MG63 (cell line): ENCODE measurements around the gene SPINT1. TPM values are rescaled to one million over a fixed set of nuclear protein-coding genes. Genes with fewer than 3 reads are reported as not detected.
A peak's percentile ranks its signal among the peaks of the same experiment; 100 is the strongest.
"Not testable (repeated sequence)": the region's sequence is repeated elsewhere in the genome, so short reads cannot be mapped to it uniquely, and the experiment has no call there.

Experiments
- DNase-seq: peaks from one replicate; pipeline ENCODE4 v3.0.0-alpha.2; 2020
- H3K27me3 ChIP-seq: fragments of 250-450 bp; sonication (Bioruptor Pico); 2 replicates; pipeline ENCODE4 v1.5.1; 2020; ENCODE audit warnings: mild to moderate bottlenecking, moderate library complexity
- H3K36me3 ChIP-seq: fragments of 250-450 bp; sonication (Bioruptor Pico); 2 replicates; pipeline ENCODE4 v1.5.1; 2020; ENCODE audit warnings: mild to moderate bottlenecking, moderate library complexity
- H3K4me3 ChIP-seq: fragments of 250-450 bp; sonication (Bioruptor Pico); 2 replicates; pipeline ENCODE4 v1.5.1; 2020; ENCODE audit warnings: mild to moderate bottlenecking, moderate library complexity
- H3K9me3 ChIP-seq: fragments of 250-450 bp; sonication (Bioruptor Pico); 2 replicates; pipeline ENCODE4 v1.5.1; 2020; ENCODE audit warnings: mild to moderate bottlenecking, moderate library complexity
- total RNA-seq: library from RNA; depleted of rRNA; stranded (reverse); fragments of >200 nt; shearing (Covaris generic); gene quantifications from 2 replicates; pipeline ENCODE4 v1.2.3, GENCODE V29; 2014; ENCODE audit warnings: low replicate concordance

The SPINT1 gene
- total RNA-seq, 1 experiment from 2014 or later, result not detected

- no peak overlapping the region for H3K4me3 ChIP-seq
- peak; percentile 39 for DNase-seq
- no peaks in the 10 kb centered on the region for H3K27me3 ChIP-seq
- no peaks in the 10 kb centered on the region for H3K36me3 ChIP-seq
- H3K9me3 ChIP-seq, result no peaks in the 10 kb centered on the region
Observed at GRCh38 chr15:40847223-40847961, 3.5 kb downstream of the SPINT1 start.

- no peak overlapping the region for H3K4me3 ChIP-seq
- no peaks in the 10 kb centered on the region for H3K36me3 ChIP-seq
- H3K9me3 ChIP-seq, result no peaks in the 10 kb centered on the region
- DNase-seq, result no peak
- H3K27me3 ChIP-seq, result no peaks in the 10 kb centered on the region
Observed at GRCh38 chr15:40850576-40851112, 6.8 kb downstream of the SPINT1 start.

- Histone ChIP-seq H3K9me3 (no peaks in the 10 kb centered on the region), H3K36me3 (no peaks in the 10 kb centered on the region), H3K4me3 (no peak overlapping the region), H3K27me3 (no peaks in the 10 kb centered on the region)
- DNase-seq, result no peak
Observed at GRCh38 chr15:40852529-40852928, 8.7 kb downstream of the SPINT1 start.

- no peaks in the 10 kb centered on the region for H3K36me3 ChIP-seq
- H3K27me3 ChIP-seq, result no peaks in the 10 kb centered on the region
- no peaks in the 10 kb centered on the region for H3K9me3 ChIP-seq
- H3K4me3 ChIP-seq, result no peak overlapping the region
- DNase-seq, result no peak
Observed at GRCh38 chr15:40853241-40853890, 9.5 kb downstream of the SPINT1 start.

GRCh38 chr15:40854161-40854560 lies 10.3 kb downstream of the SPINT1 start:
- Histone ChIP-seq H3K36me3 (no peaks in the 10 kb centered on the region), H3K9me3 (no peaks in the 10 kb centered on the region), H3K4me3 (no peak overlapping the region), H3K27me3 (no peaks in the 10 kb centered on the region)
- DNase-seq, result no peak

GRCh38 chr15:40855706-40856234 lies 11.9 kb downstream of the SPINT1 start:
- no peaks in the 10 kb centered on the region for H3K36me3 ChIP-seq
- no peaks in the 10 kb centered on the region for H3K27me3 ChIP-seq
- no peak for DNase-seq
- H3K4me3 ChIP-seq, result no peak overlapping the region
- H3K9me3 ChIP-seq, result no peaks in the 10 kb centered on the region

GRCh38 chr15:40856746-40857145 lies 12.9 kb downstream of the SPINT1 start:
- no peaks in the 10 kb centered on the region for H3K27me3 ChIP-seq
- no peak for DNase-seq

GRCh38 chr15:40857601-40858341 lies 13.9 kb downstream of the SPINT1 start:
- H3K4me3 ChIP-seq, result no peak overlapping the region
- H3K36me3 ChIP-seq, result no peaks in the 10 kb centered on the region
- H3K9me3 ChIP-seq, result no peaks in the 10 kb centered on the region
- no peaks in the 10 kb centered on the region for H3K27me3 ChIP-seq
- DNase-seq, result peak; percentile 57

More at GRCh38 chr15:40856746-40857145, 12.9 kb downstream of the SPINT1 start:
- Histone ChIP-seq H3K9me3 (no peaks in the 10 kb centered on the region), H3K36me3 (no peaks in the 10 kb centered on the region), H3K4me3 (no peak overlapping the region)

GRCh38 chr15:40858706-40859105 lies 14.9 kb downstream of the SPINT1 start:
- no peaks in the 10 kb centered on the region for H3K9me3 ChIP-seq
- no peak overlapping the region for H3K4me3 ChIP-seq
- H3K27me3 ChIP-seq, result no peaks in the 10 kb centered on the region
- DNase-seq, result no peak
- no peaks in the 10 kb centered on the region for H3K36me3 ChIP-seq

GRCh38 chr15:40859206-40859851 lies 15.5 kb downstream of the SPINT1 start:
- Histone ChIP-seq H3K9me3 (no peaks in the 10 kb centered on the region), H3K27me3 (no peaks in the 10 kb centered on the region), H3K36me3 (no peaks in the 10 kb centered on the region), H3K4me3 (no peak overlapping the region)
- DNase-seq, result peak; percentile 67

- not testable (repeated sequence) for DNase-seq, H3K27me3 ChIP-seq
Observed at GRCh38 chr15:40861147-40861546, 17.3 kb downstream of the SPINT1 start.

GRCh38 chr15:40863660-40864270 lies 19.9 kb downstream of the SPINT1 start:
- DNase-seq, result no peak
- no peaks in the 10 kb centered on the region for H3K36me3 ChIP-seq
- H3K9me3 ChIP-seq, result no peaks in the 10 kb centered on the region
- no peaks in the 10 kb centered on the region for H3K27me3 ChIP-seq
- H3K4me3 ChIP-seq, result no peak overlapping the region

More at GRCh38 chr15:40861147-40861546, 17.3 kb downstream of the SPINT1 start:
- not testable (repeated sequence) for H3K9me3 ChIP-seq, H3K36me3 ChIP-seq, H3K4me3 ChIP-seq

GRCh38 chr15:40867199-40867598 lies 23.4 kb downstream of the SPINT1 start:
- no peak for DNase-seq
- H3K9me3 ChIP-seq, result no peaks in the 10 kb centered on the region
- H3K27me3 ChIP-seq, result no peaks in the 10 kb centered on the region
- no peaks in the 10 kb centered on the region for H3K36me3 ChIP-seq
- no peak overlapping the region for H3K4me3 ChIP-seq

GRCh38 chr15:40869686-40870085 lies 25.8 kb downstream of the SPINT1 start:
- H3K36me3 ChIP-seq, result no peaks in the 10 kb centered on the region
- no peak overlapping the region for H3K4me3 ChIP-seq
- H3K9me3 ChIP-seq, result no peaks in the 10 kb centered on the region
- H3K27me3 ChIP-seq, result no peaks in the 10 kb centered on the region
- DNase-seq, result no peak

- no peaks in the 10 kb centered on the region for H3K27me3 ChIP-seq
- DNase-seq, result peak; percentile 47
- H3K9me3 ChIP-seq, result no peaks in the 10 kb centered on the region
- no peak overlapping the region for H3K4me3 ChIP-seq
- H3K36me3 ChIP-seq, result no peaks in the 10 kb centered on the region
Observed at GRCh38 chr15:40870716-40871115, 26.9 kb downstream of the SPINT1 start.
